Progenitor cell of endocrine pancreas (in vitro differentiated cells): Measurements from ENCODE around the gene WDR7. TPM values are rescaled to one million over a fixed set of nuclear protein-coding genes. Genes with fewer than 3 reads are reported as not detected.
"Not testable (repeated sequence)": the region's sequence is repeated elsewhere in the genome, so short reads cannot be mapped to it uniquely, and the experiment has no call there.

Experiments used
- DNase-seq: peaks from one replicate; pipeline ENCODE4 v3.0.0; 2021; ENCODE audit warnings: low spot score; ENCODE audit not compliant: unreplicated experiment
- H3K27ac Mint-ChIP-seq: 2 replicates; pipeline ENCODE4 v1.8.0; 2021; ENCODE audit warnings: mild to moderate bottlenecking, moderate library complexity, mixed read lengths
- H3K27me3 Mint-ChIP-seq: 2 replicates; pipeline ENCODE4 v1.8.0; 2021; ENCODE audit warnings: mixed read lengths
- H3K36me3 Mint-ChIP-seq: 2 replicates; pipeline ENCODE4 v1.8.0; 2022; ENCODE audit warnings: mixed read lengths; ENCODE audit not compliant: insufficient read depth
- H3K4me1 Mint-ChIP-seq: 2 replicates; pipeline ENCODE4 v1.8.0; 2021; ENCODE audit warnings: low read depth, mixed read lengths
- H3K4me3 Mint-ChIP-seq: 2 replicates; pipeline ENCODE4 v1.8.0; 2021; ENCODE audit warnings: low read depth, mild to moderate bottlenecking, moderate library complexity, mixed read lengths
- H3K9me3 Mint-ChIP-seq: 2 replicates; pipeline ENCODE4 v1.8.0; 2021; ENCODE audit warnings: low read depth, mixed read lengths
- total RNA-seq: library from RNA; stranded (reverse); gene quantifications from 2 replicates; pipeline ENCODE4 v1.2.1, GENCODE V29; 2021
- TF ChIP-seq, protein P1 (sequence below): fragments of 200-600 bp; sonication (generic); IDR thresholded peaks from one replicate; pipeline ENCODE4 v1.5.0; 2021; ENCODE audit warnings: antibody characterized with exemption, mild to moderate bottlenecking; ENCODE audit not compliant: unreplicated experiment

Gene WDR7
- total RNA-seq, 1 donor from 2014 or later = 23.2 TPM

- H3K27ac Mint-ChIP-seq = no peak overlapping the region
- DNase-seq = no peak
- TF ChIP-seq, protein P1, sequence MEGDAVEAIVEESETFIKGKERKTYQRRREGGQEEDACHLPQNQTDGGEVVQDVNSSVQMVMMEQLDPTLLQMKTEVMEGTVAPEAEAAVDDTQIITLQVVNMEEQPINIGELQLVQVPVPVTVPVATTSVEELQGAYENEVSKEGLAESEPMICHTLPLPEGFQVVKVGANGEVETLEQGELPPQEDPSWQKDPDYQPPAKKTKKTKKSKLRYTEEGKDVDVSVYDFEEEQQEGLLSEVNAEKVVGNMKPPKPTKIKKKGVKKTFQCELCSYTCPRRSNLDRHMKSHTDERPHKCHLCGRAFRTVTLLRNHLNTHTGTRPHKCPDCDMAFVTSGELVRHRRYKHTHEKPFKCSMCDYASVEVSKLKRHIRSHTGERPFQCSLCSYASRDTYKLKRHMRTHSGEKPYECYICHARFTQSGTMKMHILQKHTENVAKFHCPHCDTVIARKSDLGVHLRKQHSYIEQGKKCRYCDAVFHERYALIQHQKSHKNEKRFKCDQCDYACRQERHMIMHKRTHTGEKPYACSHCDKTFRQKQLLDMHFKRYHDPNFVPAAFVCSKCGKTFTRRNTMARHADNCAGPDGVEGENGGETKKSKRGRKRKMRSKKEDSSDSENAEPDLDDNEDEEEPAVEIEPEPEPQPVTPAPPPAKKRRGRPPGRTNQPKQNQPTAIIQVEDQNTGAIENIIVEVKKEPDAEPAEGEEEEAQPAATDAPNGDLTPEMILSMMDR = no peak
- H3K27me3 Mint-ChIP-seq = no peaks in the 10 kb centered on the region
- H3K4me3 Mint-ChIP-seq = no peak overlapping the region
- no peaks in the 10 kb centered on the region for H3K9me3 Mint-ChIP-seq
- peaks cover 7% of the 10 kb centered on the region for H3K4me1 Mint-ChIP-seq
- no peaks in the 10 kb centered on the region for H3K36me3 Mint-ChIP-seq
Observed at GRCh38 chr18:56647071-56647470, 4.1 kb upstream of the WDR7 start.

- DNase-seq = no peak
- no peak overlapping the region for H3K27ac Mint-ChIP-seq
- TF ChIP-seq, protein P1 = no peak
- H3K4me3 Mint-ChIP-seq = no peak overlapping the region
- H3K27me3 Mint-ChIP-seq = no peaks in the 10 kb centered on the region
- H3K4me1 Mint-ChIP-seq = peaks cover 7% of the 10 kb centered on the region
- no peaks in the 10 kb centered on the region for H3K9me3 Mint-ChIP-seq
- H3K36me3 Mint-ChIP-seq = peaks cover 1% of the 10 kb centered on the region
Observed at GRCh38 chr18:56647951-56648893, 2.9 kb upstream of the WDR7 start.

DNA sequence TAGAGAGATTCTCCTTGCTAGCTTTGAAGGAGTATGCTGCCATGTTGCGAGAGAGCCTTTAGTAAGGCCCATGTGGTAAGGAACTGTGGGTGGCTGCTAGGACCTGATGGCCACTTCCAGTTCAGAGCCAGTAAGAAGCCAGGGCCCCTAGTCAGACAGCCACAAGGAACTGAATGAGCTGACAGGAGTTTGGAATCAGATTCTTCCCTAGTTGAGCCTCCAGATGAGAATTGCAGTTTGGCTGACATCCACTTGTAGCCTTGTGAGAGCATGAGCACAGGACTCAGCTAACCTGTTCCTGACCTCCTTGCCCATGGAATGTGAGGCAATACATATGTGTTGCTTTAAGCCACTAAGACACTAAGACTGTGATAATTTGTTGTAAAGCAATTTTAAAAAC is 1.2 kb upstream of the WDR7 start:
- Mint-ChIP-seq H3K4me1 (peaks cover 7% of the 10 kb centered on the region), H3K27ac (no peak overlapping the region), H3K9me3 (peaks cover 3% of the 10 kb centered on the region), H3K36me3 (peaks cover 1% of the 10 kb centered on the region), H3K27me3 (no peaks in the 10 kb centered on the region), H3K4me3 (no peak overlapping the region)
- TF ChIP-seq, protein P1 = no peak
- no peak for DNase-seq

- peaks cover 3% of the 10 kb centered on the region for H3K9me3 Mint-ChIP-seq
- peak overlapping the region; percentile 88 for H3K27ac Mint-ChIP-seq
- peaks cover 1% of the 10 kb centered on the region for H3K36me3 Mint-ChIP-seq
- TF ChIP-seq, protein P1 = no peak
- DNase-seq = no peak
- peaks cover 7% of the 10 kb centered on the region for H3K4me1 Mint-ChIP-seq
- no peaks in the 10 kb centered on the region for H3K27me3 Mint-ChIP-seq
- peak overlapping the region; percentile 87 for H3K4me3 Mint-ChIP-seq
Observed at GRCh38 chr18:56651771-56652092, 573 bp downstream of the WDR7 start.

- H3K36me3 Mint-ChIP-seq = peaks cover 1% of the 10 kb centered on the region
- H3K9me3 Mint-ChIP-seq = peaks cover 3% of the 10 kb centered on the region
- no peaks in the 10 kb centered on the region for H3K27me3 Mint-ChIP-seq
- H3K4me1 Mint-ChIP-seq = peaks cover 7% of the 10 kb centered on the region
- DNase-seq = no peak
- no peak overlapping the region for H3K4me3 Mint-ChIP-seq
- TF ChIP-seq, protein P1 = no peak
- H3K27ac Mint-ChIP-seq = no peak overlapping the region
Observed at GRCh38 chr18:56652802-56653201, 1.6 kb downstream of the WDR7 start.

- not testable (repeated sequence) for H3K4me1 Mint-ChIP-seq, H3K9me3 Mint-ChIP-seq, DNase-seq, H3K27me3 Mint-ChIP-seq, H3K27ac Mint-ChIP-seq, H3K36me3 Mint-ChIP-seq, H3K4me3 Mint-ChIP-seq
Observed at GRCh38 chr18:56654280-56654679, 3.1 kb downstream of the WDR7 start.
